KBM-7 (cell line): ENCODE results near the gene ZNF74.
A peak's percentile ranks its signal among the peaks of the same experiment; 100 is the strongest.

Source experiments
- DNase-seq: peaks from one replicate; pipeline ENCODE4 v3.0.0-alpha.2; 2015
- in situ Hi-C: fragments of 300-500 bp; cut with MboI; formaldehyde crosslinking; loops from 2 replicates; pipeline ENCODE4 v1.14.3; 2020; ENCODE audit warnings: low sequenced_read_pairs, low pct_unique_long_range_greater_than_20kb, mixed read lengths

Gene ZNF74

GRCh38 chr22:20427104-20427944 is 33.4 kb downstream of the ZNF74 start:
- no peak for DNase-seq
- in situ Hi-C loops, result no loop called here

- no peak for DNase-seq
- in situ Hi-C loops, result no loop called here
Measured at GRCh38 chr22:20427945-20428417, 34.0 kb downstream of the ZNF74 start.

- no peak for DNase-seq
- in situ Hi-C loops, result no loop called here
Measured at GRCh38 chr22:20428496-20429253, 34.7 kb downstream of the ZNF74 start.

GRCh38 chr22:20429254-20430100 is 35.5 kb downstream of the ZNF74 start:
- in situ Hi-C loops, result no loop called here
- DNase-seq, result peak; percentile 53

- DNase-seq, result no peak
- in situ Hi-C loops, result no loop called here
Measured at GRCh38 chr22:20430101-20430719, 36.3 kb downstream of the ZNF74 start.

- in situ Hi-C loops, result no loop called here
- DNase-seq, result peak; percentile 26
Measured at GRCh38 chr22:20430720-20431510, 37.0 kb downstream of the ZNF74 start.

GRCh38 chr22:20431511-20432192 is 37.7 kb downstream of the ZNF74 start:
- DNase-seq, result no peak
- in situ Hi-C loops, result no loop called here

GRCh38 chr22:20432244-20432686 is 38.3 kb downstream of the ZNF74 start:
- in situ Hi-C loops, result no loop called here
- DNase-seq, result no peak

- in situ Hi-C loops, result no loop called here
- DNase-seq, result no peak
Measured at GRCh38 chr22:20433191-20433590, 39.2 kb downstream of the ZNF74 start.

- in situ Hi-C loops, result no loop called here
- no peak for DNase-seq
Measured at GRCh38 chr22:20433686-20434241, 39.8 kb downstream of the ZNF74 start.

GRCh38 chr22:20434264-20434751 is 40.4 kb downstream of the ZNF74 start:
- no peak for DNase-seq
- in situ Hi-C loops, result no loop called here

- in situ Hi-C loops, result no loop called here
- DNase-seq, result no peak
Measured at GRCh38 chr22:20434773-20435172, 40.8 kb downstream of the ZNF74 start.

- in situ Hi-C loops, result no loop called here
- no peak for DNase-seq
Measured at GRCh38 chr22:20435436-20436306, 41.7 kb downstream of the ZNF74 start.

GRCh38 chr22:20436307-20436767 is 42.4 kb downstream of the ZNF74 start:
- in situ Hi-C loops, result no loop called here
- DNase-seq, result no peak

- DNase-seq, result no peak
- in situ Hi-C loops, result no loop called here
Measured at GRCh38 chr22:20436768-20437612, 43.0 kb downstream of the ZNF74 start.
